Endodermal cell (in vitro differentiated cells): Measurements from ENCODE around the gene TTLL10. TPM values are rescaled to one million over a fixed set of nuclear protein-coding genes. Genes with fewer than 3 reads are reported as not detected.

Experiments used
- DNase-seq: peaks from one replicate; pipeline ENCODE4 v3.0.0-alpha.2; 2017
- H3K27ac ChIP-seq: 2 replicates; pipeline ENCODE4 v1.5.1; 2013; ENCODE audit warnings: mild to moderate bottlenecking, low read depth, low read length, moderate library complexity
- H3K27me3 ChIP-seq: 2 replicates; pipeline ENCODE4 v1.6.1; 2013; ENCODE audit warnings: mild to moderate bottlenecking, low read length, moderate library complexity; ENCODE audit not compliant: insufficient read depth, control insufficient read depth, poor library complexity, severe bottlenecking
- H3K36me3 ChIP-seq: 2 replicates; pipeline ENCODE4 v1.7.0; 2013; ENCODE audit warnings: mild to moderate bottlenecking, low read length, moderate library complexity; ENCODE audit not compliant: control insufficient read depth, insufficient read depth
- H3K4me1 ChIP-seq: one replicate; pipeline ENCODE4 v1.7.0; 2013; ENCODE audit warnings: low read length; ENCODE audit not compliant: control insufficient read depth, insufficient read depth
- H3K4me3 ChIP-seq: 2 replicates; pipeline ENCODE4 v1.5.1; 2013; ENCODE audit warnings: mild to moderate bottlenecking, low read length, moderate library complexity
- H3K9ac ChIP-seq: 2 replicates; pipeline ENCODE4 v1.6.1; 2013; ENCODE audit warnings: mild to moderate bottlenecking, low read length, moderate library complexity; ENCODE audit not compliant: poor library complexity, severe bottlenecking; ENCODE audit errors: extremely low read depth
- H3K9me3 ChIP-seq: 2 replicates; pipeline ENCODE4 v1.6.1; 2013; ENCODE audit warnings: mild to moderate bottlenecking, low read length, moderate library complexity; ENCODE audit not compliant: control insufficient read depth
- H3K27ac Mint-ChIP-seq: 2 replicates; pipeline ENCODE4 v1.8.0; 2020; ENCODE audit warnings: mixed read lengths
- H3K27me3 Mint-ChIP-seq: 2 replicates; pipeline ENCODE4 v1.8.0; 2021; ENCODE audit warnings: mild to moderate bottlenecking, mixed read lengths; ENCODE audit not compliant: insufficient read depth
- H3K36me3 Mint-ChIP-seq: 2 replicates; pipeline ENCODE4 v1.8.0; 2020; ENCODE audit warnings: low read depth, mixed read lengths
- H3K4me1 Mint-ChIP-seq: 2 replicates; pipeline ENCODE4 v1.8.0; 2020; ENCODE audit warnings: mixed read lengths
- H3K4me3 Mint-ChIP-seq: 2 replicates; pipeline ENCODE4 v1.8.0; 2020; ENCODE audit warnings: mild to moderate bottlenecking, moderate library complexity, mixed read lengths
- H3K9me3 Mint-ChIP-seq: 2 replicates; pipeline ENCODE4 v1.8.0; 2020; ENCODE audit warnings: mild to moderate bottlenecking, mixed read lengths
- CTCF ChIP-seq: fragments of 200-600 bp; sonication (generic); conservative IDR thresholded peaks from 2 replicates; pipeline ENCODE4 v1.5.0; 2021; ENCODE audit warnings: antibody characterized with exemption, mild to moderate bottlenecking
- WGBS, 2 experiments: methylation state at CpG; one replicate each; pipeline versions ENCODE4 v1.1.5 to v1.1.7; 2013; ENCODE audit warnings: missing lambda C conversion rate in 2 of 2, mixed read lengths in 1 of 2; ENCODE audit not compliant: insufficient coverage in 1 of 2, insufficient read length in 1 of 2; 5-methylcytosine and 5-hydroxymethylcytosine counted together
- total RNA-seq, 2 donors: library from RNA; stranded (reverse); fragmentation: NEBNext Ultra II Directional in 1 of 2; extraction: Animal tissue kit (Norgen Biotek cat#: 25700) in 1 of 2; gene quantifications; 2 replicates in 1 of 2; 3 replicates in 1 of 2; pipeline ENCODE4 v1.2.1, GENCODE V29; 2021

Gene TTLL10
- total RNA-seq, 2 donors from 2014 or later = 0.93 to 1.2 TPM

- Histone ChIP-seq H3K9ac (no peak overlapping the region), H3K27me3 (peaks cover 8% of the 10 kb centered on the region), H3K9me3 (peaks cover 19% of the 10 kb centered on the region), H3K27ac (no peak overlapping the region), H3K36me3 (no peaks in the 10 kb centered on the region), H3K4me3 (no peak overlapping the region), H3K4me1 (no peaks in the 10 kb centered on the region)
- no peak overlapping the region for H3K27ac Mint-ChIP-seq
- TF ChIP-seq CTCF = no peak
- peaks cover 17% of the 10 kb centered on the region for H3K27me3 Mint-ChIP-seq
- no peaks in the 10 kb centered on the region for H3K36me3 Mint-ChIP-seq
- H3K4me1 Mint-ChIP-seq = no peaks in the 10 kb centered on the region
- H3K4me3 Mint-ChIP-seq = no peak overlapping the region
- H3K9me3 Mint-ChIP-seq = peaks cover 24% of the 10 kb centered on the region
- peak; percentile 44 for DNase-seq
- WGBS, 2 experiments = 83 to 86% methylated on average over 9 to 13 of the region's 13 CpGs
Measured at GRCh38 chr1:1196431-1197187, 22.9 kb downstream of the TTLL10 start.

GRCh38 chr1:1197188-1197500 lies 23.5 kb downstream of the TTLL10 start:
- no peaks in the 10 kb centered on the region for H3K4me1 ChIP-seq
- Mint-ChIP-seq H3K36me3 (no peaks in the 10 kb centered on the region), H3K4me3 (no peak overlapping the region), H3K27me3 (peaks cover 14% of the 10 kb centered on the region), H3K4me1 (no peaks in the 10 kb centered on the region), H3K27ac (no peak overlapping the region), H3K9me3 (peaks cover 19% of the 10 kb centered on the region)
- no peak for TF ChIP-seq CTCF
- no peak overlapping the region for H3K9ac ChIP-seq
- no peak overlapping the region for H3K4me3 ChIP-seq
- H3K36me3 ChIP-seq = no peaks in the 10 kb centered on the region
- WGBS, 2 experiments = 91% methylated on average over 7 of the region's 8 CpGs; no CpG with 5 or more reads in 1 of the 2 experiments
- H3K27me3 ChIP-seq = peaks cover 8% of the 10 kb centered on the region
- no peak overlapping the region for H3K27ac ChIP-seq
- H3K9me3 ChIP-seq = peaks cover 13% of the 10 kb centered on the region
- DNase-seq = no peak

GRCh38 chr1:1197551-1198422 lies 24.1 kb downstream of the TTLL10 start:
- peaks cover 8% of the 10 kb centered on the region for H3K27me3 ChIP-seq
- no peak for TF ChIP-seq CTCF
- Mint-ChIP-seq H3K4me3 (no peak overlapping the region), H3K9me3 (peaks cover 15% of the 10 kb centered on the region), H3K27me3 (peaks cover 14% of the 10 kb centered on the region), H3K4me1 (no peaks in the 10 kb centered on the region), H3K27ac (no peak overlapping the region), H3K36me3 (no peaks in the 10 kb centered on the region)
- no peak overlapping the region for H3K9ac ChIP-seq
- no peak overlapping the region for H3K27ac ChIP-seq
- DNase-seq = peak; percentile 34
- H3K9me3 ChIP-seq = peaks cover 8% of the 10 kb centered on the region
- WGBS, 2 experiments = 93 to 94% methylated on average over 17 to 48 of the region's 48 CpGs
- no peaks in the 10 kb centered on the region for H3K4me1 ChIP-seq
- H3K36me3 ChIP-seq = no peaks in the 10 kb centered on the region
- no peak overlapping the region for H3K4me3 ChIP-seq
